Hepatocyte (in vitro differentiated cells): ENCODE measurements around the gene LRP1B. TPM values are rescaled to one million over a fixed set of nuclear protein-coding genes. Genes with fewer than 3 reads are reported as not detected.

Experiments
- DNase-seq: peaks from one replicate; pipeline ENCODE4 v3.0.0-alpha.2; 2016; ENCODE audit warnings: low spot score
- H2AFZ ChIP-seq: fragments of 200-600 bp; sonication (generic); 2 replicates; pipeline ENCODE4 v1.6.0; 2016; ENCODE audit warnings: antibody characterized with exemption, mild to moderate bottlenecking
- H3K27ac ChIP-seq: fragments of 200-600 bp; sonication (generic); 2 replicates; pipeline ENCODE4 v1.5.1; 2016; ENCODE audit warnings: mild to moderate bottlenecking
- H3K27me3 ChIP-seq: fragments of 200-600 bp; sonication (generic); 2 replicates; pipeline ENCODE4 v1.6.1; 2016
- H3K36me3 ChIP-seq: fragments of 200-600 bp; sonication (generic); replicated peaks from 2 replicates; pipeline ENCODE4 v1.5.1; 2016; ENCODE audit warnings: low read depth; ENCODE audit not compliant: insufficient read depth
- H3K4me1 ChIP-seq: fragments of 200-600 bp; sonication (generic); 2 replicates; pipeline ENCODE4 v1.5.1; 2016; ENCODE audit warnings: mild to moderate bottlenecking, moderate library complexity; ENCODE audit not compliant: insufficient read depth
- H3K4me2 ChIP-seq: fragments of 200-600 bp; sonication (generic); 2 replicates; pipeline ENCODE4 v1.6.0; 2016
- H3K4me3 ChIP-seq: fragments of 200-600 bp; sonication (generic); 2 replicates; pipeline ENCODE4 v1.5.1; 2016; ENCODE audit warnings: mild to moderate bottlenecking
- H3K79me2 ChIP-seq: fragments of 200-600 bp; sonication (generic); 2 replicates; pipeline ENCODE4 v1.6.0; 2017; ENCODE audit warnings: mild to moderate bottlenecking
- H3K9me2 ChIP-seq: fragments of 200-600 bp; sonication (generic); replicated peaks from 2 replicates; pipeline ENCODE4 v1.6.0; 2017; ENCODE audit warnings: mild to moderate bottlenecking; ENCODE audit not compliant: insufficient read depth
- H3K9me3 ChIP-seq: fragments of 200-600 bp; sonication (generic); 2 replicates; pipeline ENCODE4 v1.5.1; 2016; ENCODE audit warnings: low read depth, mild to moderate bottlenecking
- H4K20me1 ChIP-seq: fragments of 200-600 bp; sonication (generic); 2 replicates; pipeline ENCODE4 v1.6.0; 2016; ENCODE audit warnings: mild to moderate bottlenecking; ENCODE audit not compliant: insufficient read depth, poor library complexity, severe bottlenecking
- EZH2 ChIP-seq: fragments of 200-600 bp; sonication (generic); IDR thresholded peaks from 2 replicates; pipeline ENCODE4 v1.6.1; 2016; ENCODE audit warnings: antibody characterized with exemption, mild to moderate bottlenecking, borderline replicate concordance
- EZH2phosphoT487 ChIP-seq: fragments of 200-600 bp; sonication (generic); IDR thresholded peaks from one replicate; pipeline ENCODE4 v1.6.1; 2018; ENCODE audit warnings: antibody characterized with exemption, mild to moderate bottlenecking, low read depth, moderate library complexity; ENCODE audit not compliant: unreplicated experiment, severe bottlenecking
- WGBS: methylation state at CpG from one replicate; pipeline ENCODE4 v1.1.6; 2016; ENCODE audit warnings: low lambda C conversion rate; ENCODE audit errors: missing lambda C conversion rate; 5-methylcytosine and 5-hydroxymethylcytosine counted together
- polyA plus RNA-seq: library from polyadenylated mRNA; unstranded; fragments of >200 nt; fragmentation: Nextera tagmentation; extraction: Ambion mirVana; gene quantifications from 2 replicates; pipeline ENCODE4 v1.2.1, GENCODE V29; 2016
- total RNA-seq: library from RNA; depleted of rRNA; stranded (reverse); fragments of >200 nt; gene quantifications from 2 replicates; pipeline ENCODE4 v1.2.3, GENCODE V29; 2014
- TF ChIP-seq, protein P1 (sequence below): fragments of 200-600 bp; sonication (generic); IDR thresholded peaks from 2 replicates; pipeline ENCODE4 v1.5.1; 2016; ENCODE audit warnings: antibody characterized with exemption, mild to moderate bottlenecking; ENCODE audit not compliant: poor library complexity

LRP1B gene
- total and polyA plus RNA-seq, 2 experiments from 2014 or later: 0.65 to 2.0 TPM

DNA sequence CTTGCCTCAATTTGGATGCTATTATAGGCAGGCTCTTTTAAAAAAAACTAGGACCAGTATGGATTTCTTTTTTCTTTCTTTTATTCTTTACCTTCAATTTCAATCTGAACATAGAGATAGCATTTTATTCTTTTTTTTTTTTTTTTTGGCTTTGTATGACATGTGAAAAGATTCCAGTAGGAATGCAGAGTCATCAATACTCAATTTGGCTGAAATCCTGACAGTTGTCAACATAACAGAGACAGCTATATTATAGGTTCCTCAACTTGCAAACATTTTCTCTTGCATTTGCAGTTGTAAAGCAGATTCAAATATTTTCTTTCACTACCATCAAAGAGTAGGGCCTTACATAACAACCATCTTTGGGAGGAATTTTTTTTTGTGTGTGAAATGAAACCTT, 334.4 kb downstream of the LRP1B start:
- H3K9me2 ChIP-seq: no peaks in the 10 kb centered on the region
- DNase-seq: no peak
- no peaks in the 10 kb centered on the region for H3K9me3 ChIP-seq
- no peaks in the 10 kb centered on the region for H4K20me1 ChIP-seq
- H3K79me2 ChIP-seq: no peaks in the 10 kb centered on the region
- no peak overlapping the region for H3K4me3 ChIP-seq
- H3K4me2 ChIP-seq: no peak overlapping the region
- TF ChIP-seq EZH2phosphoT487: no peak
- TF ChIP-seq EZH2: no peak
- TF ChIP-seq, protein P1, sequence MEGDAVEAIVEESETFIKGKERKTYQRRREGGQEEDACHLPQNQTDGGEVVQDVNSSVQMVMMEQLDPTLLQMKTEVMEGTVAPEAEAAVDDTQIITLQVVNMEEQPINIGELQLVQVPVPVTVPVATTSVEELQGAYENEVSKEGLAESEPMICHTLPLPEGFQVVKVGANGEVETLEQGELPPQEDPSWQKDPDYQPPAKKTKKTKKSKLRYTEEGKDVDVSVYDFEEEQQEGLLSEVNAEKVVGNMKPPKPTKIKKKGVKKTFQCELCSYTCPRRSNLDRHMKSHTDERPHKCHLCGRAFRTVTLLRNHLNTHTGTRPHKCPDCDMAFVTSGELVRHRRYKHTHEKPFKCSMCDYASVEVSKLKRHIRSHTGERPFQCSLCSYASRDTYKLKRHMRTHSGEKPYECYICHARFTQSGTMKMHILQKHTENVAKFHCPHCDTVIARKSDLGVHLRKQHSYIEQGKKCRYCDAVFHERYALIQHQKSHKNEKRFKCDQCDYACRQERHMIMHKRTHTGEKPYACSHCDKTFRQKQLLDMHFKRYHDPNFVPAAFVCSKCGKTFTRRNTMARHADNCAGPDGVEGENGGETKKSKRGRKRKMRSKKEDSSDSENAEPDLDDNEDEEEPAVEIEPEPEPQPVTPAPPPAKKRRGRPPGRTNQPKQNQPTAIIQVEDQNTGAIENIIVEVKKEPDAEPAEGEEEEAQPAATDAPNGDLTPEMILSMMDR: no peak
- H3K4me1 ChIP-seq: no peaks in the 10 kb centered on the region
- H3K27ac ChIP-seq: no peak overlapping the region
- H3K27me3 ChIP-seq: no peaks in the 10 kb centered on the region
- H3K36me3 ChIP-seq: no peaks in the 10 kb centered on the region
- H2AFZ ChIP-seq: no peak overlapping the region

GRCh38 chr2:141791521-141791920, 339.3 kb downstream of the LRP1B start:
- H4K20me1 ChIP-seq: no peaks in the 10 kb centered on the region
- H2AFZ ChIP-seq: no peak overlapping the region
- H3K79me2 ChIP-seq: no peaks in the 10 kb centered on the region
- H3K4me2 ChIP-seq: no peak overlapping the region
- no peak overlapping the region for H3K27ac ChIP-seq
- 89% methylated on average over 2 of the region's 2 CpGs for WGBS
- no peaks in the 10 kb centered on the region for H3K27me3 ChIP-seq
- H3K36me3 ChIP-seq: no peaks in the 10 kb centered on the region
- no peaks in the 10 kb centered on the region for H3K9me2 ChIP-seq
- no peak for DNase-seq
- no peaks in the 10 kb centered on the region for H3K4me1 ChIP-seq
- TF ChIP-seq, protein P1: no peak
- TF ChIP-seq EZH2: no peak
- no peak for TF ChIP-seq EZH2phosphoT487
- no peak overlapping the region for H3K4me3 ChIP-seq
- no peaks in the 10 kb centered on the region for H3K9me3 ChIP-seq

GRCh38 chr2:141782574-141782973, 348.2 kb downstream of the LRP1B start:
- no peak overlapping the region for H2AFZ ChIP-seq
- H3K4me2 ChIP-seq: no peak overlapping the region
- no peaks in the 10 kb centered on the region for H3K27me3 ChIP-seq
- no peaks in the 10 kb centered on the region for H3K79me2 ChIP-seq
- DNase-seq: no peak
- no peaks in the 10 kb centered on the region for H4K20me1 ChIP-seq
- H3K36me3 ChIP-seq: no peaks in the 10 kb centered on the region
- no peak for TF ChIP-seq EZH2
- TF ChIP-seq EZH2phosphoT487: no peak
- TF ChIP-seq, protein P1: no peak
- H3K4me1 ChIP-seq: no peaks in the 10 kb centered on the region
- WGBS: 60% methylated on average over 1 of the region's 1 CpG
- no peak overlapping the region for H3K4me3 ChIP-seq
- H3K27ac ChIP-seq: no peak overlapping the region
- no peaks in the 10 kb centered on the region for H3K9me3 ChIP-seq
- H3K9me2 ChIP-seq: no peaks in the 10 kb centered on the region

- no peak for DNase-seq
- Histone ChIP-seq H3K4me1 (no peaks in the 10 kb centered on the region), H3K4me3 (no peak overlapping the region), H3K9me2 (peaks cover 3% of the 10 kb centered on the region), H3K27me3 (no peaks in the 10 kb centered on the region), H3K27ac (no peak overlapping the region), H3K9me3 (no peaks in the 10 kb centered on the region), H2AFZ (no peak overlapping the region), H3K79me2 (no peaks in the 10 kb centered on the region), H3K4me2 (no peak overlapping the region), H4K20me1 (no peaks in the 10 kb centered on the region), H3K36me3 (no peaks in the 10 kb centered on the region)
- 79% methylated on average over 2 of the region's 2 CpGs for WGBS
- TF ChIP-seq, protein P1: no peak
- TF ChIP-seq EZH2phosphoT487 (no peak), EZH2 (no peak)
Measured at GRCh38 chr2:141778315-141778835, 352.4 kb downstream of the LRP1B start.
